Omental fat pad (tissue), 4 donors: ENCODE measurements around the gene EGR1. TPM values are rescaled to one million over a fixed set of nuclear protein-coding genes. Genes with fewer than 3 reads are reported as not detected.

ENCODE experiments used
- ATAC-seq: fragments of 150-250 bp; one replicate; pipeline ENCODE4 v1.9.1; 2016; ENCODE audit warnings: mild to moderate bottlenecking, moderate library complexity; ENCODE audit not compliant: low FRiP score
- DNase-seq: peaks from one replicate; pipeline ENCODE4 v3.0.0-alpha.2; 2019; ENCODE audit warnings: low spot score
- CTCF ChIP-seq, 3 donors: fragments of 450-650 bp; IDR thresholded peaks; one replicate each; pipeline ENCODE4 v1.5.1; 2016 to 2017; ENCODE audit warnings: antibody characterized with exemption in 3 of 3, mild to moderate bottlenecking in 3 of 3, moderate library complexity in 2 of 3
- total RNA-seq, 4 donors: library from RNA; depleted of rRNA; stranded (reverse); fragments of >200 nt; gene quantifications; one replicate each; pipeline ENCODE4 v1.1.0, GENCODE V29; 2016

The EGR1 gene
- total RNA-seq, 4 donors from 2014 or later, result 95.1 to 280 (median 157) TPM

GRCh38 chr5:138459311-138459933, 5.9 kb upstream of the EGR1 start:
- TF ChIP-seq CTCF (IDR thresholded peaks at IDR 0.05), result no peak
- DNase-seq, result no peak
- ATAC-seq, result no peak

GRCh38 chr5:138460032-138460693, 5.1 kb upstream of the EGR1 start:
- ATAC-seq (no peak), DNase-seq (no peak)
- TF ChIP-seq CTCF (IDR thresholded peaks at IDR 0.05), result no peak

- TF ChIP-seq CTCF (IDR thresholded peaks at IDR 0.05), result no peak
- peak; percentile 38 for DNase-seq
- ATAC-seq, result peak; percentile 5
Measured at GRCh38 chr5:138461343-138462125, 3.7 kb upstream of the EGR1 start.

- DNase-seq, result no peak
- no peak for TF ChIP-seq CTCF (IDR thresholded peaks at IDR 0.05)
- ATAC-seq, result no peak
Measured at GRCh38 chr5:138463419-138464007, 1.8 kb upstream of the EGR1 start.

- TF ChIP-seq CTCF (IDR thresholded peaks at IDR 0.05), result peak in 2 of 3 donors; percentile 23 to 61
- DNase-seq (peak; percentile 80), ATAC-seq (peak; percentile 65)
Measured at GRCh38 chr5:138464008-138464387, 1.3 kb upstream of the EGR1 start.

- peak; percentile 60 for ATAC-seq
- peak in 1 of 3 donors; percentile 3 for TF ChIP-seq CTCF (IDR thresholded peaks at IDR 0.05)
- peak; percentile 80 for DNase-seq
Measured at GRCh38 chr5:138464388-138465260, 655 bp upstream of the EGR1 start.
